Activated CD4-positive, CD25-positive, alpha-beta regulatory T cell treated with anti-CD3 and anti-CD28 coated beads, Interleukin-2, amount 50 U/mL, for 24 hours (primary cell): Measurements from ENCODE around the gene RPS19.
A peak's percentile ranks its signal among the peaks of the same experiment; 100 is the strongest.

Experiments used
- ATAC-seq, 2 donors: fragments of 150-1000 bp; cut with Tn5 transposase; one replicate each; pipeline ENCODE4 v1.10.0; 2021; ENCODE audit warnings: mild to moderate bottlenecking in 1 of 2, moderate library complexity in 1 of 2

The RPS19 gene

GRCh38 chr19:41879080-41879479, 19.0 kb downstream of the RPS19 start:
- no peak for ATAC-seq

- ATAC-seq, result no peak
These were observed 19.7 kb downstream of the RPS19 start for GRCh38 chr19:41879670-41880328.

- no peak for ATAC-seq
These were observed 20.3 kb downstream of the RPS19 start for GRCh38 chr19:41880329-41880708.

- ATAC-seq, result no peak
These were observed 22.8 kb downstream of the RPS19 start, which contains the start of gene ARHGEF1 for GRCh38 chr19:41882568-41883462. TSS of gene ARHGEF1 (plus strand) at chr19:41883184. CDS start at chr19:41888083, 4,899 bp downstream.

GRCh38 chr19:41883463-41883820, 23.4 kb downstream of the RPS19 start:
- no peak for ATAC-seq

- peak; percentile 80 to 86 for ATAC-seq
These were observed 24.0 kb downstream of the RPS19 start for GRCh38 chr19:41883821-41884733.

- ATAC-seq, result peak; percentile 25 to 31
These were observed 27.0 kb downstream of the RPS19 start for GRCh38 chr19:41886761-41887710.

GRCh38 chr19:41887711-41888382, 27.8 kb downstream of the RPS19 start:
- ATAC-seq, result peak; percentile 65 to 69

GRCh38 chr19:41888926-41889325, 28.9 kb downstream of the RPS19 start:
- no peak for ATAC-seq

- no peak for ATAC-seq
These were observed 29.8 kb downstream of the RPS19 start for GRCh38 chr19:41889896-41890295.

GRCh38 chr19:41890936-41891335, 30.9 kb downstream of the RPS19 start:
- no peak for ATAC-seq

GRCh38 chr19:41892173-41892902, 32.3 kb downstream of the RPS19 start:
- ATAC-seq, result no peak

GRCh38 chr19:41893899-41894298, 33.8 kb downstream of the RPS19 start:
- ATAC-seq, result peak in 1 of 2 donors; percentile 42

GRCh38 chr19:41894350-41894749, 34.3 kb downstream of the RPS19 start:
- ATAC-seq, result no peak

GRCh38 chr19:41895745-41896580, 35.9 kb downstream of the RPS19 start:
- ATAC-seq, result peak; percentile 61 to 62

GRCh38 chr19:41896581-41896942, 36.5 kb downstream of the RPS19 start:
- no peak for ATAC-seq

GRCh38 chr19:41897181-41897580, 37.1 kb downstream of the RPS19 start:
- no peak for ATAC-seq

GRCh38 chr19:41897820-41898219, 37.8 kb downstream of the RPS19 start:
- no peak for ATAC-seq

- no peak for ATAC-seq
These were observed 38.2 kb downstream of the RPS19 start for GRCh38 chr19:41898235-41898634.
